GM18868 (cell line): Measurements from ENCODE around the gene ATP5PB.

Experiments used
- ATAC-seq: cut with Tn5 transposase; IDR thresholded peaks from one replicate; pipeline ENCODE4 v1.9.1; 2021; ENCODE audit warnings: mild to moderate bottlenecking, moderate library complexity; ENCODE audit not compliant: unreplicated experiment

ATP5PB gene

GRCh38 chr1:111448918-111449702 is at the start of gene ATP5PB, which contains the start of gene WDR77:
ATP5PB (plus strand) TSS chr1:111449464; CDS start chr1:111449542, 78 bp downstream.
WDR77 (minus strand) TSS chr1:111449256; CDS start chr1:111449169, 87 bp downstream.
- peak; percentile 93 for ATAC-seq

- ATAC-seq: no peak
Observed at GRCh38 chr1:111399792-111400610, 49.3 kb upstream of the ATP5PB start.

GRCh38 chr1:111402083-111402482 is 47.2 kb upstream of the ATP5PB start:
- ATAC-seq: no peak

DNA sequence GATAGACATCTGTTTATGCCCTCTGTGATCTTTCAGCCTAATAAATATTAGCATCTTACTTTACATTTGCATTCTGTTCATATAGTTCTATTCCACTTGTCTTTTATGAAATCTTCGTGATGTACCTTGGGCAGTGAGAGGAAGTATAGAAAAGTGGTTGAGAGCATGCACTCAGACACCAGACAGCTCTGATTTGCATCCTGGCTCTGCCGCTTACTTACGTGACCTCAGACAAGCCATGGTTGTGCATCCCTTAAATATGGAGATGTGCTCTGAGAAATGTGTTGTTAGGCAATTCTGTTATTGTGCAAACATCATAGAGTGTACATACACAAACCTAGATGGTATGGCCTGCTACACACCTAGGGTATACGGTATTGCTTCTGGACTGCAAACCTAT is 44.7 kb upstream of the ATP5PB start:
- ATAC-seq: no peak

DNA sequence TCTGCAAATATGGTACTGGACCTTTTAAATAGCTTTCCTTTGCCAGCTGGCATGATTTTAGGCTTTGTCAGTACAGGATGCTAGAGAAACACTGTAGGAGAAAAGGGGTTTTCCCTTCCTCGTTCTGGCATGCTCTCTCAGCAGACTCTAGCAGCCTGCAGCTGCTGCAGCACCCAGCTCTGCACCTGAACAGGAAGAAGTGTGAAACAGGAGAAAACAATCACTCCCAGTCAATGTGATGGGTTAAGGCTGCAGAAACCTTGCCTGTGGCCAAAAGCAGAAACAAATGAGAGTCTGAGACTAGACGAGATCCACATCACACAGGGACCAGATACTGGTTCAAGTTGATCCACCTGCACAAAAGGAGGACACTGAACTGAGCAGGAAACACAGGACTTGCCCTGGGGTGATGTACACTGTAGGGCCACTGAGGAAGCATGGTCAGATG is 42.9 kb upstream of the ATP5PB start:
- peak; percentile 86 for ATAC-seq

DNA sequence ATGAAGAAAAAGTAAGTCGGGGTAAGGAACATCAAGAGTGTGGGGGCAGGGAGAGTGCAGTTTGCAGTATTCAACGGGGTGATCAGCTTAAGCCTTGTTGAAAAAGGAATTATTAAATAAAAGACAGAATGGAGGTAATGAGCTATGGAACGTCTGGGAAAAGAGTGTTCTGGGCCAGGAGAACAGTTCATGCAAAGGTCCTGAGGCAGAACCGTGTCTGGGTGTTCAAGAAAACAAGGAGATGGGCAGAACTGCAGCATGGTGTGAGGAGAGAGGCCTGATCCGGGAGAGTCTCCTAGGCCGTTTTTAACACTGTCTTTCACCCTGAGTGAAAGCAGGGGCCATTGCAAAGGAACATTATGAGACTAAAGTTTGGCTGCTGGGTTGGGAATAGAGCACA is 42.0 kb upstream of the ATP5PB start:
- ATAC-seq: no peak

DNA sequence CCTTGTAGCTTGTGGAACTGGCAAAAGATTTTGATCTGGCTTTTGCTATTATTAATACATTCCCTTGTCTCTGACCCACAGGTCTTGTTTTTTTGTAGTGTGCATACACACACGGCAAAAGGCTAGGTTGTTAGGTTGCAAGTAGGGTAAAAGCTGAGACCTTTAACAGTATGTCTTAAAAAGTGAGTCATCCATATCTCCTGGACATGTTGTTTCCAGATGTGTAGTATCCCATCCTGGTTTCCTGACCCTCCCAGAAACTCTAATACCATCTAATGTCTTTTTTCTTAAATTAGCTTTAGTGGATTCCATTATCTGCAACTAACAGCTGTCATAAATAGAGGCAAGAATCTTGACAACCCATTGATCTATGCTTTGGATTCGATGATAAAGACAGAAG is 36.4 kb upstream of the ATP5PB start:
- ATAC-seq: no peak

- no peak for ATAC-seq
Observed at GRCh38 chr1:111414756-111415155, 34.5 kb upstream of the ATP5PB start.

GRCh38 chr1:111415461-111415860 is 33.8 kb upstream of the ATP5PB start:
- ATAC-seq: no peak

- ATAC-seq: no peak
Observed at GRCh38 chr1:111417755-111418154, 31.5 kb upstream of the ATP5PB start.

GRCh38 chr1:111419037-111419436 is 30.2 kb upstream of the ATP5PB start:
- no peak for ATAC-seq

GRCh38 chr1:111420377-111420776 is 28.9 kb upstream of the ATP5PB start:
- ATAC-seq: no peak

DNA sequence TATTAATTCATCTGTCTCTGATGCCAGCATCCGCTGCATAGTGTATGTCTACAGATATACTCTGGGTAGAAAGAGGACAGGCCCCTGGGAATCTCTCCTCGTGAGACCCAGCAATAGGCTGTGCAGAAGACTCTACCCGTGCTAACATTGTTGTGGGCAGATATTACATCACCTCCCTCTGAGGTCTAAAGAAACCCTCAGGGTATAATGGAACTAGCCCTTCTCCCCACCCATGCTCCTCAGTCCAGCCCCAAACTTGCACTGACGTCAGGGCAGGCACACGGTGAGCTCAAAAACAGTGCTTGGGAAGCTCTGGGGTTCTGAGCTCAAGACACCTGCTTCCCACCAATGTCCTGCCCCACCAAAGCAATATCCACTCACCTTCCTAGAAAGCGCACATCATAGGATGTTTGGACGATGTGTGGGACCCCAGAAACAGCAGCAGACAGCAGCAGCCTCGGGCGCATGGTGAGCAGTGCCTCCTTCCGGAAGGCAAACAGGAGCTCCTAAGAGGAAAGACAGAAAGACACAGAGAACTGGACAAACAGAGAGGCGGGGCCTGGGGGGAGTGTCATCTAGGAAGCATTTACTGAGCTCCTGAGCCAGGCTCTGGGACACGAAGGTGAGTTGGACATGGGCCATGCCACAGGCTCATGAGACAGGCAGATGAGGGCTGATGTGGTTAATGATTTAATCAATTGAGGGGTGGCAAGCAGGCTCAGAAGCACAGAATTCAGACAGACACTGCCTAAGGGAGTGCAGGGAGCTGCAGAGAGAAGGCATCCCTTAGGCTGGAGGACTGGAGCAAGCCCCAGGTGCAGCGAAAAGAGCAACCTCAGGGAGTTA is 26.5 kb upstream of the ATP5PB start:
- no peak for ATAC-seq

GRCh38 chr1:111424281-111424680 is 25.0 kb upstream of the ATP5PB start:
- ATAC-seq: no peak

GRCh38 chr1:111436726-111437125 is 12.5 kb upstream of the ATP5PB start:
- ATAC-seq: no peak

DNA sequence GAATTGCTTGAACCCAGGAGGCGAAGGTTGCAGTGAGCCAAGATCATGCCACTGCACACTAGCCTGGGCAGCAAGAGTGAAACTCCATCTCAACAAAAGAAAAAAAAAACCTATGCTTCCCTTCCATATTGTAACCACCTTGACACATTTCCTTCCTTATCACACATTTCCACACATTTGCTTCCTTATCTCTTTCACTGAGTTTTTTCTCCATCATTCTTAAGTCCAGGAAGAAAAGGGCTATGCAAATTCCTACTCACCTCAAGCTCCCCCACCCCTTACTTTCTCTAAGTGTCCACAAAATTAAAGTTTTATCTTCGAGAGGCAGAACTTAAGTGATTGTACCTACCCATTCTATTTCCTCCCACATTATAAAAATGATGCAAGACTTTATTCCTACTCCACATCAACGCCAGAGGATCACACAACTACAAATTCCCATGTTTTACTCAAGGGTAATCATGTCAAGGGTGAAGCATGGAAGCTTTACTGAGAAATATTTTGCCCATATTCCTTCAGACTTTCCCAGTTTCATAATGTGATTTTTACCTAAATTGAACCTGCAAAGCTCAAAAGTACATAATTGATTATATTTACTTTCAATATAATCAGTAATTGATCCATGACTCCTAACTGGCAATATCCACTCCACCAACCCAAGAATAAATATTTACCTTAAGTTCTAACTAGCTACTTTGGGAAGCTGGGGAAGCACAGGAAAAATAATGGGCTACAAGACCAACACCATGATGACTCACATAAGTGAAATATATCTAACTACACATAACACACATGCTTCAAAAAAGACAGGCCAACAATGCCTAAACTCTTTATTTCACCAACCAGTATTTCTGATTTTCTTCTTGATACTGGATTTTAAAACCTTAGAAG is 9.6 kb upstream of the ATP5PB start:
- no peak for ATAC-seq

DNA sequence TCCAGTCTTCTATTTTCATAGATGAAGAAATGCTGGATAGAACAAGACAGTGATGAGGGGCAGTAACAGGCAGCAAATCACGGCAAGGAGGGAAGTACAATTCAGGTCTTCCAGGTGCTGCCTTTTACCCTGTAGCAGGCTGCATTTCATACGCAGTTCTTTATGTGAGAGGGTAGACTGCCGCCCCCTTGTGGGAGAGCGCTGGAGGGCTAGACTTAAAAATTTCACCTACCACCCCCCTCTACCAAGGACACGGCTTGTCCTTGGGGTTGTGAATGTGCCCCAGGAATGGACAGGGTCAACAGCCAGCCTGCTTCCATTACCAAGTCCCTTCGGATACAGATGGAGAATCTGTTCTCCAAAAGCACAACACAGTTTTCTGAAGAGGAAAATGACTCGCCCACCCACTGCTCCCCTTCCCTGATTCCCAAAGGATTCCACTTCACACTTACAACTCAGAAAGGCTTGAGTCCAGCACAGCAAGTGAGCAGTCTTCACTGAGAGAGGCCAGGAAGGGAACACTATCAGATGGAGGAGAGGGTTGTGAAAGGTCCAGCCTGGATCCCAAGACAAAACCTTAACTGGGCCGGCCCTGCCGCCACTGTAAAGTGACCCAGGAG is 7.6 kb upstream of the ATP5PB start:
- peak; percentile 65 for ATAC-seq

DNA sequence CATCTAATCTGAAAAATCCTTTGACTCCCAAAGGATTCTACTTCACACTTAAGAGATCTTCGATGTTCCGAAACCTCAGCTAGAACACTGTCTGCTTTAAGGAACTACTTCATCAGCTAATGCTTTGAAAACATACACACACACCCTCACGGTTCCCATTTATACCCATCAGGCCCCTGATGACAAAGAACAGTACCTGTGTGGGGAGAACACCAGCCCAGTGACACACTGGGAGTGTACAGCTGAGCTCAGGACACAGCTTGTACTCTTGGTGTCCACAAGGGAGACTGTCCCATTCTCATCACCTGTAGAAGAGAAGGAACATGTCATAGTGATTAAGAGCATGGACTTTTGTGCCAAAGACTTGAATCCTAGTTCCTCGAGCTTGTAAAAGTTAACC is 6.8 kb upstream of the ATP5PB start:
- ATAC-seq: no peak

- no peak for ATAC-seq
Observed at GRCh38 chr1:111444031-111444430, 5.2 kb upstream of the ATP5PB start.

DNA sequence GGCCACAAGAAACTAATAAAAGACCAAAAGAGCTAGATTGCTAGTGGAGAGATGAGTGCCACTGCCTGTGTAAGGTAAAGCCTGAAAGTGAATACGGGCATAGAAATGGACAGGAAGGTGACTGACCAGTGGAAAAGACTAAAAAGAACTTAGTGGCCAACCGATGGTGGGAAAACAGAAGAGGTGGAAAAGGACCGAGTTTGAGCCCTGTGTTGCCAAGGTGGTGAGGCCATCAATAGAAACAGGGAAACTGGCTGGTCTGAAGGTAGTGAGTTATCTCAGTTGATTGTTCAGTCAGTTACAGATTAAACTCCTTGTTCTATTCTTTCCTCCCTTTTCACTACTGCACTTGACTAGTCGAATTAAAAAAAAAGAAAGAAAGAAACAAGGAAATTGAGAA is 2.7 kb upstream of the ATP5PB start:
- ATAC-seq: no peak
